Left renal pelvis (tissue), 4 donors: Measurements from ENCODE around the gene IFNG-AS1. TPM values are rescaled to one million over a fixed set of nuclear protein-coding genes. Genes with fewer than 3 reads are reported as not detected.

Experiments
- DNase-seq, 4 donors: peaks; one replicate each; pipeline ENCODE4 v3.0.0-alpha.2; 2013; ENCODE audit warnings: low read depth in 4 of 4, low spot score in 3 of 4
- polyA plus RNA-seq, 4 donors: library from polyadenylated mRNA; unstranded; fragments of 120-200 nt; gene quantifications; one replicate each; pipeline ENCODE4 v1.2.1, GENCODE V29; 2013; ENCODE audit not compliant: insufficient read length in 4 of 4

The IFNG-AS1 gene
- polyA plus RNA-seq, 4 donors = 0.13 to 0.27 (median 0.14) TPM; not detected in 1

- no peak for DNase-seq
Measured at GRCh38 chr12:67991158-67991557, 1.9 kb downstream of the IFNG-AS1 start.

- no peak for DNase-seq
Measured at GRCh38 chr12:67993143-67993542, 3.9 kb downstream of the IFNG-AS1 start.

- DNase-seq = no peak
Measured at GRCh38 chr12:67994046-67994445, 4.8 kb downstream of the IFNG-AS1 start.

GRCh38 chr12:67996347-67996746 is 7.1 kb downstream of the IFNG-AS1 start:
- DNase-seq = no peak

GRCh38 chr12:67998379-67998778 is 9.1 kb downstream of the IFNG-AS1 start:
- no peak for DNase-seq

GRCh38 chr12:67999244-67999643 is 10.0 kb downstream of the IFNG-AS1 start:
- DNase-seq = no peak

- DNase-seq = no peak
Measured at GRCh38 chr12:68001486-68002466, 12.5 kb downstream of the IFNG-AS1 start.

- DNase-seq = no peak
Measured at GRCh38 chr12:68003777-68004176, 14.5 kb downstream of the IFNG-AS1 start.

GRCh38 chr12:68007033-68007432 is 17.8 kb downstream of the IFNG-AS1 start:
- no peak for DNase-seq

- DNase-seq = no peak
Measured at GRCh38 chr12:68007466-68007865, 18.2 kb downstream of the IFNG-AS1 start.

GRCh38 chr12:68011206-68011881 is 22.1 kb downstream of the IFNG-AS1 start:
- no peak for DNase-seq

- no peak for DNase-seq
Measured at GRCh38 chr12:68011882-68012207, 22.6 kb downstream of the IFNG-AS1 start.

GRCh38 chr12:68012712-68013111 is 23.5 kb downstream of the IFNG-AS1 start:
- no peak for DNase-seq

GRCh38 chr12:68013181-68013580 is 23.9 kb downstream of the IFNG-AS1 start:
- DNase-seq = no peak

- DNase-seq = no peak
Measured at GRCh38 chr12:68016136-68016535, 26.9 kb downstream of the IFNG-AS1 start.

GRCh38 chr12:68018315-68018714 is 29.1 kb downstream of the IFNG-AS1 start:
- no peak for DNase-seq

GRCh38 chr12:68020049-68020448 is 30.8 kb downstream of the IFNG-AS1 start:
- no peak for DNase-seq

GRCh38 chr12:68020699-68021098 is 31.5 kb downstream of the IFNG-AS1 start:
- DNase-seq = no peak

- no peak for DNase-seq
Measured at GRCh38 chr12:68028647-68029046, 39.4 kb downstream of the IFNG-AS1 start.

GRCh38 chr12:68030248-68030647 is 41.0 kb downstream of the IFNG-AS1 start:
- DNase-seq = no peak

GRCh38 chr12:68031174-68031573 is 41.9 kb downstream of the IFNG-AS1 start:
- no peak for DNase-seq
